Stomach (tissue), 9 donors: ENCODE results near the gene KCNA5. TPM values are rescaled to one million over a fixed set of nuclear protein-coding genes. Genes with fewer than 3 reads are reported as not detected.

Source experiments
- DNase-seq, 2 donors: peaks; one replicate each; pipeline versions ENCODE4 v3.0.0 to v3.0.0-alpha.2; 2013 to 2019
- H3K27ac ChIP-seq, 5 donors: fragments of 200-600 bp in 4 of 5; sonication (generic) in 4 of 5; one replicate each; pipeline ENCODE4 v1.5.1; 2013 to 2019; ENCODE audit warnings: mild to moderate bottlenecking in 1 of 5, moderate library complexity in 1 of 5
- H3K27me3 ChIP-seq, 3 donors: fragments of 200-600 bp; sonication (generic); one replicate each; pipeline ENCODE4 v1.5.1; 2017 to 2019; ENCODE audit warnings: mixed run types in 1 of 3
- H3K36me3 ChIP-seq, 4 donors: fragments of 200-600 bp; sonication (generic); 1 replicate in 3 of 4; 2 replicates in 1 of 4; pipeline ENCODE4 v1.5.1; 2016 to 2019
- H3K4me1 ChIP-seq, 4 donors: fragments of 200-600 bp; sonication (generic); one replicate each; pipeline ENCODE4 v1.5.1; 2016 to 2019
- H3K4me3 ChIP-seq, 4 donors: fragments of 200-600 bp; sonication (generic) in 3 of 4; one replicate each; pipeline ENCODE4 v1.5.1; 2016 to 2019; ENCODE audit warnings: mild to moderate bottlenecking in 1 of 4
- H3K9me3 ChIP-seq, 4 donors: fragments of 200-600 bp; sonication (generic); one replicate each; pipeline ENCODE4 v1.5.1; 2016 to 2019
- EP300 ChIP-seq: sonication (generic); formaldehyde crosslinking; IDR thresholded peaks from one replicate; pipeline ENCODE4 v1.6.1; 2017; ENCODE audit warnings: antibody characterized with exemption
- POLR2A ChIP-seq, 4 donors: fragments of 450-650 bp; IDR thresholded peaks; one replicate each; pipeline ENCODE4 v1.6.1; 2016; ENCODE audit warnings: antibody characterized with exemption in 4 of 4, control low read depth in 2 of 4, mild to moderate bottlenecking in 1 of 4, moderate library complexity in 1 of 4
- POLR2AphosphoS5 ChIP-seq, 3 donors: sonication (generic); formaldehyde crosslinking; IDR thresholded peaks; one replicate each; pipeline ENCODE4 v1.6.1; 2016; ENCODE audit warnings: antibody characterized with exemption in 3 of 3
- WGBS, 5 donors: extraction: QIAGEN DNeasy Blood & Tissue Kit in 3 of 5; methylation state at CpG; one replicate each; pipeline versions ENCODE4 v1.1.5 to v1.1.7; 2013 to 2018; 5-methylcytosine and 5-hydroxymethylcytosine counted together
- intact Hi-C: fragments of 100-400 bp; cut with DNase I; formaldehyde crosslinking; loops from one replicate; pipeline ENCODE4 v1.15.1; 2023; ENCODE audit warnings: low total_unique reads
- polyA plus RNA-seq, 3 donors: library from polyadenylated mRNA; stranded (reverse); fragments of 200-250 nt; gene quantifications; one replicate each; pipeline ENCODE4 v1.2.3, GENCODE V29; 2013
- total RNA-seq, 5 donors: library from RNA; depleted of rRNA; stranded (reverse); fragments of >200 nt; gene quantifications; one replicate each; pipeline versions ENCODE4 v1.1.0 to v1.2.3, GENCODE V29; 2014 to 2016
- TF ChIP-seq, protein P1 (sequence below), 7 experiments: fragments of 450-650 bp in 4 of 7; fragments of 200-600 bp in 3 of 7; sonication (generic) in 3 of 7; IDR thresholded peaks; one replicate each; pipeline ENCODE4 v1.5.1; 2016 to 2019; ENCODE audit warnings: antibody characterized with exemption in 7 of 7, control low read depth in 2 of 7, mild to moderate bottlenecking in 1 of 7
- donor health status: healthy with polysubstance abuse.
- donor health status: Bipolar disorder and iron deficiency.
- donor health status: healthy.

KCNA5 gene
- total and polyA plus RNA-seq, 8 donors = 0.58 to 6.5 (median 3.5) TPM; not detected in 3

DNA sequence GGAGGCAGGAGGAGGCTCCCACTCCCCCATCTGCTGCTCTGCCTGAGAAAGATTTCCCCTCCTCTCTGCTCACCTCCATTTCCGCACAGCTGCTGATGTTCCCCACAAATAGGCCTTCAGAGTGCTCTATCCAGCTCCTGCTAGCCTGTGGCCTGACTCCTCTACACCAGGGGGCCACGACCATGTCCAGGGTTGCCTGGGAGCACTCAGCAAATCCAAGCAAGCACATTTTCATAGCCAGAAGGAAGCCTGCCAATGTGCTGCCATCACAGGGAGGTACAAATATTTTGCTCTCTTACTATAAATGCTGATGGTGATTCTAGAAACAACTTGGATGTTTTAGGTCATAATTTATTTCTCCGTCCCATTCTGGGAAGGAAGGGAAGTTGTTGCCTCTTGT is 17.3 kb downstream of the KCNA5 start:
- DNase-seq = no peak
- H3K4me3 ChIP-seq = no peak overlapping the region

DNA sequence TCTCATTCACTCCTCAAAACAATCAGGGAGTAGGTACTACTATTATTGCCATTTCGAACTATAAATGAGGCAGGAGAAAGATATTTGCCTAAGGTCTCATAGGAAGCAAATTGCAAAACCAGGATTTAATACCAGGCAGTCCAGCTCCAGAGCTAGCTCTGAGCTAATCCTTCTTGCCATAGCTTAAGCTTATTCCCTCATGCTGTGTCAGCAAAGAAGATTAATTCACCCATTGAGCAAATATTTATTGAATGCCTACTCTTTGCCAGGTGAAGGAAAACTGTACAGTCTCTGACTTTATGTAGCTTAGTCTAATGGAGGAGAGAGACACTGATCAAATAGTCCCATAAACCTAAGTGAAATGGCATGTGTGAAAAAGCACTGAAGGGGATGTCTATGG is 19.5 kb downstream of the KCNA5 start:
- Histone ChIP-seq H3K4me1 (peaks cover 0 to 9% (median 0%) of the 10 kb centered on the region in 4 donors), H3K4me3 (no peak overlapping the region), H3K27ac (no peak overlapping the region), H3K9me3 (no peaks in the 10 kb centered on the region), H3K36me3 (no peaks in the 10 kb centered on the region), H3K27me3 (peaks cover 0 to 3% (median 0%) of the 10 kb centered on the region in 3 donors)
- DNase-seq = no peak
- intact Hi-C loops = no loop called here
- 53 to 69% (median 58%) methylated on average over 1 of the region's 1 CpG for WGBS, 5 donors
- TF ChIP-seq EP300 (no peak), POLR2A (IDR thresholded peaks at IDR 0.05) (no peak), POLR2AphosphoS5 (IDR thresholded peaks at IDR 0.05) (no peak)

More for the DNA sequence above, 17.3 kb downstream of the KCNA5 start:
- no peak overlapping the region for H3K27ac ChIP-seq
- H3K4me1 ChIP-seq = peaks cover 0 to 9% (median 0%) of the 10 kb centered on the region in 4 donors
- TF ChIP-seq, protein P1, sequence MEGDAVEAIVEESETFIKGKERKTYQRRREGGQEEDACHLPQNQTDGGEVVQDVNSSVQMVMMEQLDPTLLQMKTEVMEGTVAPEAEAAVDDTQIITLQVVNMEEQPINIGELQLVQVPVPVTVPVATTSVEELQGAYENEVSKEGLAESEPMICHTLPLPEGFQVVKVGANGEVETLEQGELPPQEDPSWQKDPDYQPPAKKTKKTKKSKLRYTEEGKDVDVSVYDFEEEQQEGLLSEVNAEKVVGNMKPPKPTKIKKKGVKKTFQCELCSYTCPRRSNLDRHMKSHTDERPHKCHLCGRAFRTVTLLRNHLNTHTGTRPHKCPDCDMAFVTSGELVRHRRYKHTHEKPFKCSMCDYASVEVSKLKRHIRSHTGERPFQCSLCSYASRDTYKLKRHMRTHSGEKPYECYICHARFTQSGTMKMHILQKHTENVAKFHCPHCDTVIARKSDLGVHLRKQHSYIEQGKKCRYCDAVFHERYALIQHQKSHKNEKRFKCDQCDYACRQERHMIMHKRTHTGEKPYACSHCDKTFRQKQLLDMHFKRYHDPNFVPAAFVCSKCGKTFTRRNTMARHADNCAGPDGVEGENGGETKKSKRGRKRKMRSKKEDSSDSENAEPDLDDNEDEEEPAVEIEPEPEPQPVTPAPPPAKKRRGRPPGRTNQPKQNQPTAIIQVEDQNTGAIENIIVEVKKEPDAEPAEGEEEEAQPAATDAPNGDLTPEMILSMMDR (IDR thresholded peaks at IDR 0.05) = no peak
- TF ChIP-seq POLR2A (IDR thresholded peaks at IDR 0.05) (no peak), POLR2AphosphoS5 (IDR thresholded peaks at IDR 0.05) (no peak), EP300 (no peak)
- no peaks in the 10 kb centered on the region for H3K9me3 ChIP-seq
- intact Hi-C loops = no loop called here
- H3K27me3 ChIP-seq = no peaks in the 10 kb centered on the region
- WGBS, 5 donors = 60 to 78% (median 75%) methylated on average over 3 of the region's 3 CpGs
- no peaks in the 10 kb centered on the region for H3K36me3 ChIP-seq

DNA sequence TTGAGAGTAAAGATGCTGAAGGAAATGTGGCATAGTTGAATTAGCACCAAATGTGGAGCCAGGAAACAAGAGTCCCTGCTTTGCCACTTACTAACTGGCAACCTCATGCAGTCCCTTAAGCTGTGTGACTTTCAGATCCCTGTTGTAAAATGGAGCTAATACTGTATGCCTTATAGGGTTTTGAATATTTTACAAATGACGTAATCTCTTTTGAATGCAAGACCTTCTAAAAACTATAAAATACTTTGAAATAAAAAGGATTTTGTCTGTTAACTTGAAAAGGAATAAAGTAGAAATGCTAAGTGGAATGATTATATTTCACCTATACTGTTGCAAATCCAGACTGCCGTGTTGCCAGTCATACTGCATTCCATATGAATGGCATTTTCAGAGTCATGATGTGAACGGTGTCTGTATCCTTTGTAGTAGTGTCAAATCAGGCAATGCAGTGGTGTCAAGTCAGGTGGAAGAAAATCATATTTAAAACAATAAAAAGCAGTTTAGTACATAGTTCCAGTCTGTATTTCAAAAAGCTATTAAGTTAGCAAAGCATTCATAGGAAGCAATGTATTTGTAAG is 21.3 kb downstream of the KCNA5 start:
- intact Hi-C loops = no loop called here
- Histone ChIP-seq H3K4me3 (no peak overlapping the region), H3K36me3 (no peaks in the 10 kb centered on the region), H3K9me3 (no peaks in the 10 kb centered on the region), H3K27ac (no peak overlapping the region), H3K4me1 (peaks cover 0 to 9% (median 0%) of the 10 kb centered on the region in 4 donors), H3K27me3 (peaks cover 0 to 8% (median 0%) of the 10 kb centered on the region in 3 donors)
- DNase-seq = no peak
- 83 to 91% (median 85%) methylated on average over 3 of the region's 3 CpGs for WGBS, 5 donors
- no peak for TF ChIP-seq POLR2AphosphoS5 (IDR thresholded peaks at IDR 0.05)
- no peak for TF ChIP-seq EP300
- no peak for TF ChIP-seq POLR2A (IDR thresholded peaks at IDR 0.05)
- TF ChIP-seq, protein P1 (IDR thresholded peaks at IDR 0.05) = no peak

DNA sequence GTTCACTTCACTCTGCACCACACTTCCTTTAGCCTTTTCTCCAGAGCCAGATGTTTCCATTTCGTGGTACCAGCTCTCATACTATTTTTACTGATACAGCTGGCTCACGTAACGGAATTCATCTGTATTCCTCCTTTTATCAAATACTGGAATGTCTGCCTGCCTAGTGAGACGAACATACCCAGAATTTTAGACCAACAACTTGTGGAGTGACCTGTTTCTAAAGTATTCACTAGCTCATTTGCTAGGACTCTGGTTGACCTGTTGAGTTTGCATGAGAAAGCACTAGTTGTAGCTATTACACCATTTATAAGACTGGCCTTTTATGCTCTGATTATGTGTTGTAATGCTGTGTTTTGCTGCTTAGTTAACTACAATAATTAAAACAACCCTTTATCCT is 22.6 kb downstream of the KCNA5 start:
- intact Hi-C loops = no loop called here
- 70 to 82% (median 77%) methylated on average over 4 of the region's 4 CpGs for WGBS, 5 donors

More for the DNA sequence above, 22.6 kb downstream of the KCNA5 start:
- no peak for DNase-seq
- no peak overlapping the region for H3K27ac ChIP-seq
- H3K9me3 ChIP-seq = no peaks in the 10 kb centered on the region
- H3K4me3 ChIP-seq = no peak overlapping the region
- peaks cover 0 to 9% (median 0%) of the 10 kb centered on the region in 4 donors for H3K4me1 ChIP-seq
- TF ChIP-seq POLR2AphosphoS5 (IDR thresholded peaks at IDR 0.05) (no peak), EP300 (no peak), POLR2A (IDR thresholded peaks at IDR 0.05) (no peak)
- TF ChIP-seq, protein P1 (IDR thresholded peaks at IDR 0.05) = no peak
- peaks cover 0 to 16% (median 0%) of the 10 kb centered on the region in 3 donors for H3K27me3 ChIP-seq
- H3K36me3 ChIP-seq = no peaks in the 10 kb centered on the region
